HEK293 (cell line): ENCODE measurements around the gene GPR89B.
A peak's percentile ranks its signal among the peaks of the same experiment; 100 is the strongest.

Experiments used
- HIC1 ChIP-seq: fragments of 450-650 bp; formaldehyde crosslinking; IDR thresholded peaks from 2 replicates; pipeline ENCODE4 v1.5.1; 2016; ENCODE audit warnings: missing biosample characterization, missing genetic modification characterization
- KLF8 ChIP-seq: fragments of 450-650 bp; formaldehyde crosslinking; IDR thresholded peaks from 2 replicates; pipeline ENCODE4 v1.5.1; 2016; ENCODE audit warnings: missing biosample characterization, missing genetic modification characterization
- KLF9 ChIP-seq: fragments of 450-650 bp; formaldehyde crosslinking; IDR thresholded peaks from 2 replicates; pipeline ENCODE4 v1.5.1; 2016; ENCODE audit warnings: missing biosample characterization, missing genetic modification characterization, low read depth
- ZBTB26 ChIP-seq: fragments of 450-650 bp; formaldehyde crosslinking; optimal IDR thresholded peaks from 2 replicates; pipeline ENCODE3; 2016; ENCODE audit warnings: missing biosample characterization, mild to moderate bottlenecking, missing genetic modification characterization
- ZEB2 ChIP-seq: fragments of 450-650 bp; formaldehyde crosslinking; IDR thresholded peaks from 2 replicates; pipeline ENCODE4 v1.5.1; 2016; ENCODE audit warnings: missing biosample characterization, missing genetic modification characterization
- ZNF335 ChIP-seq: fragments of 450-650 bp; formaldehyde crosslinking; conservative IDR thresholded peaks from 2 replicates; pipeline ENCODE4 v1.5.1; 2016; ENCODE audit warnings: missing biosample characterization, missing genetic modification characterization
- ZNF341 ChIP-seq: fragments of 450-650 bp; formaldehyde crosslinking; IDR thresholded peaks from 2 replicates; pipeline ENCODE4; 2016; ENCODE audit warnings: low read depth, missing biosample characterization, missing genetic modification characterization
- ZNF394 ChIP-seq: fragments of 450-650 bp; formaldehyde crosslinking; IDR thresholded peaks from 2 replicates; pipeline ENCODE4 v1.5.1; 2016; ENCODE audit warnings: missing biosample characterization, missing genetic modification characterization, mild to moderate bottlenecking, moderate library complexity, borderline replicate concordance
- ZNF660 ChIP-seq: fragments of 450-650 bp; IDR thresholded peaks from 2 replicates; pipeline ENCODE4 v1.5.1; 2018; ENCODE audit warnings: missing biosample characterization, mild to moderate bottlenecking, missing genetic modification characterization
- ZNF692 ChIP-seq: fragments of 450-650 bp; formaldehyde crosslinking; IDR thresholded peaks from 2 replicates; pipeline ENCODE4 v1.5.1; 2016; ENCODE audit warnings: missing biosample characterization, missing genetic modification characterization
- ZSCAN30 ChIP-seq: fragments of 450-650 bp; IDR thresholded peaks from 2 replicates; pipeline ENCODE4 v1.5.1; 2018; ENCODE audit warnings: missing biosample characterization, mild to moderate bottlenecking, missing genetic modification characterization, moderate library complexity
- TF ChIP-seq, protein P1 (sequence below): fragments of 450-650 bp; formaldehyde crosslinking; IDR thresholded peaks from 2 replicates; pipeline ENCODE4 v1.5.1; 2017; ENCODE audit warnings: missing biosample characterization, missing genetic modification characterization
- TF ChIP-seq, protein P2 (sequence below): fragments of 450-650 bp; formaldehyde crosslinking; conservative IDR thresholded peaks from 2 replicates; pipeline ENCODE4 v1.5.1; 2016; ENCODE audit warnings: low read depth, missing biosample characterization, missing genetic modification characterization
- TF ChIP-seq, protein P3 (sequence below): fragments of 450-650 bp; formaldehyde crosslinking; IDR thresholded peaks from 2 replicates; pipeline ENCODE4 v1.5.1; 2017; ENCODE audit warnings: missing biosample characterization, missing genetic modification characterization

The GPR89B gene

GRCh38 chr1:147928236-147929132 lies at the start of gene GPR89B (continued):
- TF ChIP-seq ZNF394 (tag by site-specific recombination) (peak; percentile 57; the same call in 1 of the 2 replicates), ZNF692 (peak; percentile 49; the same call in 1 of the 2 replicates), ZSCAN30 (tag by site-specific recombination) (peak; percentile 50; the same call in 1 of the 2 replicates), ZNF660 (tag by site-specific recombination) (peak; percentile 61), ZNF335 (peak; percentile 79), KLF9 (0 out of 2 replicates have a peak, but pooled peaks have one; percentile 29), ZNF341 (tag by site-specific recombination) (peak; percentile 20; the same call in 1 of the 2 replicates), HIC1 (tag by site-specific recombination) (0 out of 2 replicates have a peak, but pooled peaks have one; percentile 22), KLF8 (peak; percentile 73), ZBTB26 (tag by site-specific recombination) (peak; percentile 59), ZEB2 (peak; percentile 77)
- TF ChIP-seq, protein P1, sequence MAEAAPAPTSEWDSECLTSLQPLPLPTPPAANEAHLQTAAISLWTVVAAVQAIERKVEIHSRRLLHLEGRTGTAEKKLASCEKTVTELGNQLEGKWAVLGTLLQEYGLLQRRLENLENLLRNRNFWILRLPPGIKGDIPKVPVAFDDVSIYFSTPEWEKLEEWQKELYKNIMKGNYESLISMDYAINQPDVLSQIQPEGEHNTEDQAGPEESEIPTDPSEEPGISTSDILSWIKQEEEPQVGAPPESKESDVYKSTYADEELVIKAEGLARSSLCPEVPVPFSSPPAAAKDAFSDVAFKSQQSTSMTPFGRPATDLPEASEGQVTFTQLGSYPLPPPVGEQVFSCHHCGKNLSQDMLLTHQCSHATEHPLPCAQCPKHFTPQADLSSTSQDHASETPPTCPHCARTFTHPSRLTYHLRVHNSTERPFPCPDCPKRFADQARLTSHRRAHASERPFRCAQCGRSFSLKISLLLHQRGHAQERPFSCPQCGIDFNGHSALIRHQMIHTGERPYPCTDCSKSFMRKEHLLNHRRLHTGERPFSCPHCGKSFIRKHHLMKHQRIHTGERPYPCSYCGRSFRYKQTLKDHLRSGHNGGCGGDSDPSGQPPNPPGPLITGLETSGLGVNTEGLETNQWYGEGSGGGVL (tag by site-specific recombination): peak; percentile 39
- TF ChIP-seq, protein P2, sequence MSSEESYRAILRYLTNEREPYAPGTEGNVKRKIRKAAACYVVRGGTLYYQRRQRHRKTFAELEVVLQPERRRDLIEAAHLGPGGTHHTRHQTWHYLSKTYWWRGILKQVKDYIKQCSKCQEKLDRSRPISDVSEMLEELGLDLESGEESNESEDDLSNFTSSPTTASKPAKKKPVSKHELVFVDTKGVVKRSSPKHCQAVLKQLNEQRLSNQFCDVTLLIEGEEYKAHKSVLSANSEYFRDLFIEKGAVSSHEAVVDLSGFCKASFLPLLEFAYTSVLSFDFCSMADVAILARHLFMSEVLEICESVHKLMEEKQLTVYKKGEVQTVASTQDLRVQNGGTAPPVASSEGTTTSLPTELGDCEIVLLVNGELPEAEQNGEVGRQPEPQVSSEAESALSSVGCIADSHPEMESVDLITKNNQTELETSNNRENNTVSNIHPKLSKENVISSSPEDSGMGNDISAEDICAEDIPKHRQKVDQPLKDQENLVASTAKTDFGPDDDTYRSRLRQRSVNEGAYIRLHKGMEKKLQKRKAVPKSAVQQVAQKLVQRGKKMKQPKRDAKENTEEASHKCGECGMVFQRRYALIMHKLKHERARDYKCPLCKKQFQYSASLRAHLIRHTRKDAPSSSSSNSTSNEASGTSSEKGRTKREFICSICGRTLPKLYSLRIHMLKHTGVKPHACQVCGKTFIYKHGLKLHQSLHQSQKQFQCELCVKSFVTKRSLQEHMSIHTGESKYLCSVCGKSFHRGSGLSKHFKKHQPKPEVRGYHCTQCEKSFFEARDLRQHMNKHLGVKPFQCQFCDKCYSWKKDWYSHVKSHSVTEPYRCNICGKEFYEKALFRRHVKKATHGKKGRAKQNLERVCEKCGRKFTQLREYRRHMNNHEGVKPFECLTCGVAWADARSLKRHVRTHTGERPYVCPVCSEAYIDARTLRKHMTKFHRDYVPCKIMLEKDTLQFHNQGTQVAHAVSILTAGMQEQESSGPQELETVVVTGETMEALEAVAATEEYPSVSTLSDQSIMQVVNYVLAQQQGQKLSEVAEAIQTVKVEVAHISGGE (tag by site-specific recombination): 0 out of 2 replicates have a peak, but pooled peaks have one; percentile 35
- TF ChIP-seq, protein P3, sequence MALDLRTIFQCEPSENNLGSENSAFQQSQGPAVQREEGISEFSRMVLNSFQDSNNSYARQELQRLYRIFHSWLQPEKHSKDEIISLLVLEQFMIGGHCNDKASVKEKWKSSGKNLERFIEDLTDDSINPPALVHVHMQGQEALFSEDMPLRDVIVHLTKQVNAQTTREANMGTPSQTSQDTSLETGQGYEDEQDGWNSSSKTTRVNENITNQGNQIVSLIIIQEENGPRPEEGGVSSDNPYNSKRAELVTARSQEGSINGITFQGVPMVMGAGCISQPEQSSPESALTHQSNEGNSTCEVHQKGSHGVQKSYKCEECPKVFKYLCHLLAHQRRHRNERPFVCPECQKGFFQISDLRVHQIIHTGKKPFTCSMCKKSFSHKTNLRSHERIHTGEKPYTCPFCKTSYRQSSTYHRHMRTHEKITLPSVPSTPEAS (tag by site-specific recombination): 0 out of 2 replicates have a peak, but pooled peaks have one; percentile 25
